Liver (tissue), 3 donors: ENCODE measurements around the gene GCNT2.

Source experiments
- CTCF ChIP-seq: fragments of 150-350 bp; IDR thresholded peaks from 2 replicates; pipeline ENCODE4 v1.5.1; 2017; ENCODE audit warnings: improper control_type of control experiment, low read depth, low read length; ENCODE audit not compliant: missing input control
- JUND ChIP-seq, 2 donors: IDR thresholded peaks; 2 replicates each; pipeline ENCODE4 v1.6.1; 2016; ENCODE audit warnings: antibody characterized with exemption in 2 of 2
- donor health status: healthy.
- donor health status: healthy.

GRCh38 chr6:10535193-10535592, 14.0 kb downstream of the GCNT2 start:
- TF ChIP-seq JUND (IDR thresholded peaks at IDR 0.05): no peak
- TF ChIP-seq CTCF: no peak
